Dedifferentiated amniotic fluid mesenchymal stem cell (primary cell): Measurements from ENCODE around the gene TBC1D22B.
"Not testable (repeated sequence)": the region's sequence is repeated elsewhere in the genome, so short reads cannot be mapped to it uniquely, and the experiment has no call there.

Experiments used
- DNase-seq: peaks from one replicate; pipeline ENCODE4 v3.0.0-alpha.2; 2016; ENCODE audit errors: extremely low spot score

The TBC1D22B gene

GRCh38 chr6:37265860-37266259 lies 8.3 kb downstream of the TBC1D22B start:
- DNase-seq = no peak

- DNase-seq = no peak
These were observed 11.5 kb downstream of the TBC1D22B start for GRCh38 chr6:37269105-37269504.

- no peak for DNase-seq
These were observed 15.4 kb downstream of the TBC1D22B start for GRCh38 chr6:37272834-37273566.

- DNase-seq = no peak
These were observed 16.1 kb downstream of the TBC1D22B start for GRCh38 chr6:37273690-37274089.

- DNase-seq = no peak
These were observed 17.8 kb downstream of the TBC1D22B start for GRCh38 chr6:37275350-37275749.

- DNase-seq = no peak
These were observed 19.4 kb downstream of the TBC1D22B start for GRCh38 chr6:37277001-37277409.

- DNase-seq = no peak
These were observed 22.0 kb downstream of the TBC1D22B start for GRCh38 chr6:37279366-37280134.

GRCh38 chr6:37280162-37280887 lies 22.8 kb downstream of the TBC1D22B start:
- DNase-seq = no peak

- DNase-seq = no peak
These were observed 24.8 kb downstream of the TBC1D22B start for GRCh38 chr6:37282371-37282770.

- no peak for DNase-seq
These were observed 25.7 kb downstream of the TBC1D22B start for GRCh38 chr6:37283268-37283667.

GRCh38 chr6:37283671-37284151 lies 26.1 kb downstream of the TBC1D22B start:
- peak; percentile 24 for DNase-seq

GRCh38 chr6:37284781-37285180 lies 27.2 kb downstream of the TBC1D22B start:
- DNase-seq = no peak

- no peak for DNase-seq
These were observed 28.3 kb downstream of the TBC1D22B start for GRCh38 chr6:37285861-37286311.

GRCh38 chr6:37287519-37288157 lies 30.1 kb downstream of the TBC1D22B start:
- no peak for DNase-seq

GRCh38 chr6:37288247-37288646 lies 30.7 kb downstream of the TBC1D22B start:
- no peak for DNase-seq

- DNase-seq = no peak
These were observed 32.4 kb downstream of the TBC1D22B start for GRCh38 chr6:37289931-37290330.

- DNase-seq = no peak
These were observed 35.9 kb downstream of the TBC1D22B start for GRCh38 chr6:37293426-37293825.

- not testable (repeated sequence) for DNase-seq
These were observed 40.1 kb downstream of the TBC1D22B start for GRCh38 chr6:37297637-37298036.

- DNase-seq = no peak
These were observed 41.4 kb downstream of the TBC1D22B start for GRCh38 chr6:37298958-37299357.

GRCh38 chr6:37299990-37300389 lies 42.4 kb downstream of the TBC1D22B start:
- no peak for DNase-seq

- no peak for DNase-seq
These were observed 44.6 kb downstream of the TBC1D22B start for GRCh38 chr6:37302086-37302686.
